NT2/D1 (cell line): ENCODE data around the gene GAL3ST3.
A peak's percentile ranks its signal among the peaks of the same experiment; 100 is the strongest.

Source experiments
- DNase-seq: peaks from one replicate; pipeline ENCODE4 v3.0.0-alpha.2; 2011; ENCODE audit warnings: low read depth, low spot score
- H3K27me3 ChIP-seq: 2 replicates; pipeline ENCODE4 v1.6.0; 2011; ENCODE audit warnings: mild to moderate bottlenecking; ENCODE audit not compliant: insufficient read length, insufficient read depth
- H3K36me3 ChIP-seq: 2 replicates; pipeline ENCODE4 v1.6.1; 2011; ENCODE audit warnings: mild to moderate bottlenecking, low read length, mixed read lengths; ENCODE audit not compliant: insufficient read depth, insufficient read length
- H3K4me1 ChIP-seq: 2 replicates; pipeline ENCODE4 v1.5.1; 2011; ENCODE audit not compliant: insufficient read depth, insufficient read length
- H3K4me3 ChIP-seq: 2 replicates; pipeline ENCODE4 v1.5.1; 2011; ENCODE audit warnings: low read depth; ENCODE audit not compliant: insufficient read length
- H3K9ac ChIP-seq: 2 replicates; pipeline ENCODE4 v1.6.0; 2011; ENCODE audit warnings: low read depth; ENCODE audit not compliant: insufficient read length
- H3K9me3 ChIP-seq: 2 replicates; pipeline ENCODE4 v1.5.1; 2011; ENCODE audit warnings: mild to moderate bottlenecking, low read length; ENCODE audit not compliant: insufficient read depth
- SUZ12 ChIP-seq: IDR thresholded peaks from 2 replicates; pipeline ENCODE4 v1.6.1; 2011; ENCODE audit not compliant: insufficient read length, insufficient read depth; ENCODE audit errors: extremely low read depth
- YY1 ChIP-seq: IDR thresholded peaks from 2 replicates; pipeline ENCODE4 v1.6.1; 2011; ENCODE audit not compliant: insufficient read length, insufficient read depth
- ZNF274 ChIP-seq: IDR thresholded peaks from 2 replicates; pipeline ENCODE4 v1.6.1; 2011; ENCODE audit warnings: mild to moderate bottlenecking, low read depth, low read length

Gene GAL3ST3

GRCh38 chr11:66056501-66056900, 7.5 kb upstream of the GAL3ST3 start:
- H3K9me3 ChIP-seq, result no peaks in the 10 kb centered on the region
- H3K4me1 ChIP-seq, result peaks cover 2% of the 10 kb centered on the region
- peaks cover 80% of the 10 kb centered on the region for H3K36me3 ChIP-seq
- DNase-seq, result no peak
- no peak overlapping the region for H3K9ac ChIP-seq
- no peaks in the 10 kb centered on the region for H3K27me3 ChIP-seq
- TF ChIP-seq ZNF274 (no peak), SUZ12 (no peak)
- H3K4me3 ChIP-seq, result no peak overlapping the region

DNA sequence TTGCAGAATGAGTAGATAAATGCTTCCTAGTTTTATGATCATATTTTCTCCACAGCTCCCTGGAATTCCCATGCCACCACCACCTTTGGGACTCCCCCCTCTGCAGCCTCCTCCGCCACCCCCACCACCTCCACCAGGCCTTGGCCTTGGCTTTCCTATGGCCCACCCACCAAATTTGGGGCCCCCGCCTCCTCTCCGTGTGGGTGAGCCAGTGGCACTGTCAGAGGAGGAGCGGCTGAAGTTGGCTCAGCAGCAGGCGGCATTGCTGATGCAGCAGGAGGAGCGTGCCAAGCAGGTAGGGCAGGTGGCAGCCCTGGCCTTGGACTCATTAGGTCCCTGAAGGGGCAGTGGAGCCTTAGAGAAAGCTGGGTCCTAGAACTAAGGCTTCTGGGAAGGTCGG, 6.1 kb upstream of the GAL3ST3 start:
- Histone ChIP-seq H3K9me3 (no peaks in the 10 kb centered on the region), H3K4me1 (peaks cover 7% of the 10 kb centered on the region), H3K4me3 (no peak overlapping the region), H3K27me3 (no peaks in the 10 kb centered on the region), H3K9ac (no peak overlapping the region), H3K36me3 (peaks cover 65% of the 10 kb centered on the region)
- TF ChIP-seq SUZ12 (no peak), ZNF274 (no peak), YY1 (no peak)
- DNase-seq, result no peak

DNA sequence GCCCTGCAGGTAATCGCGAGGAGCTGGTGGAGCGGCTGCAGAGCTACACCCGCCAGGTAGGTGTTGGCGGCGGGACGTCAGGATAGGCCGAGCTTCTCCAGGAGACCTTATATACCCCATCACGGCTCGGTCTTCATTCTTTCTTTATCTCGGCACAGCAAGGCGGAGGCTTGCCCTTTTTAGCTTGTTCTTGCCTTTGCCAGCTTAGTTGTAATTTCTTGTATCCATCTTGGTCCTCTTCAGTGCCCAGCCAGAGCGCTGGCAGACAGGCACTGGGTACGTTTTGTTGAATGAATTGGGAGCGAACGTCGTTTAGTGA, 3.7 kb upstream of the GAL3ST3 start:
- Histone ChIP-seq H3K4me1 (peaks cover 11% of the 10 kb centered on the region), H3K9ac (peak overlapping the region; percentile 95), H3K4me3 (peak overlapping the region; percentile 93), H3K27me3 (peaks cover 2% of the 10 kb centered on the region), H3K36me3 (peaks cover 43% of the 10 kb centered on the region), H3K9me3 (no peaks in the 10 kb centered on the region)
- TF ChIP-seq ZNF274 (no peak), YY1 (no peak), SUZ12 (no peak)
- DNase-seq, result no peak

DNA sequence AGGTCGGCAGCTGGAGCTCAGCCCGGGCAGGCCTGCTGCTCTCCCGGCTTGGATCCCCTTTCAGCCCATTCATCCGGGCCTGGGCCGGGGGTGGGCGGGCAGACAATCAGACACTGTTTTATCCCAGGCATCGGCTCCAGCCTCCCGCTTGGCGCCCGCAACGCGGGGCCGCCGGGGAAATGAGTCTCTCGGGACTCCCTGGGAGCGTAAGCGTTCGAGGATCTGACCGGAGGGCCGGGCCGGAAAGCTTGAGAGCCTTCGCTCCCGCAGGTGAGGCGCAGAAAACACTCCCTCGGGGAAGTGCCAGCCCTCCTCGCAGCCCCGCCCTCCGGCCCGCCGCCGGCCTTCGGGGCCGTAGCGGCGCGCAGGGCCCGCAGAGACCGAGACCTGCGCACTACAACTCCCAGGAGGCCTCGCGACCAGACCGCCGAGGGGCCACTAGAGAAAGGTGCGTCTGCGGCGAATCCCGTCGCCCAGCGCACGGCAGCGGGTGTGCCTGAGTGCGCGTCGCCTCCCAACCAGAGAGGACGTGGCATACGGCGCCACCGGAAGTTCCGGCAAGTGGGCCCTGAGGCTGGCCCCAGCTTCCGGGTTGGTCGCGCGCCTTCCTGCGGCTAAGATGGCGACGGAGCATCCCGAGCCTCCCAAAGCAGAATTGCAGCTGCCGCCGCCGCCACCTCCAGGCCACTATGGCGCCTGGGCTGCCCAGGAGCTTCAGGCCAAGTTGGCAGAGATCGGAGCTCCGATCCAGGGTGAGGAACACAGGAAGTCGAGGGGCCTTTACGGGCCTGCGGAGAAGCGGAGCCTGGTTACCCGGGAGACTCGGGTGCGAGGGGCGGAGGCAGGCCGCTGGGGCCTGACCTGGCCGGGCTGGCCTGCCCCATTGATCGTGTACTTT, 3.1 kb upstream of the GAL3ST3 start, which contains the start of gene SF3B2:
SF3B2 (plus strand) TSS at position 599 of the 898 bp plus-strand sequence; CDS start at position 620, 21 bp downstream.
- Histone ChIP-seq H3K4me3 (peak within 1 kb of the TSS; percentile 93), H3K9me3 (no peaks in the 10 kb centered on the region), H3K36me3 (peaks cover 37% of the 10 kb centered on the region), H3K4me1 (peaks cover 11% of the 10 kb centered on the region), H3K27me3 (peaks cover 2% of the 10 kb centered on the region), H3K9ac (peak within 1 kb of the TSS; percentile 95)
- DNase-seq, result peak; percentile 94
- TF ChIP-seq YY1 (peak; percentile 56), SUZ12 (no peak), ZNF274 (no peak)

- Histone ChIP-seq H3K36me3 (peaks cover 30% of the 10 kb centered on the region), H3K9me3 (no peaks in the 10 kb centered on the region), H3K4me1 (peaks cover 11% of the 10 kb centered on the region), H3K4me3 (peak overlapping the region; percentile 93), H3K9ac (peak overlapping the region; percentile 82), H3K27me3 (peaks cover 2% of the 10 kb centered on the region)
- no peak for TF ChIP-seq YY1
- no peak for TF ChIP-seq ZNF274
- TF ChIP-seq SUZ12, result no peak
- DNase-seq, result no peak
Measured at GRCh38 chr11:66051371-66051765, 2.4 kb upstream of the GAL3ST3 start.

GRCh38 chr11:66050581-66051231, 1.7 kb upstream of the GAL3ST3 start:
- peak overlapping the region; percentile 82 for H3K9ac ChIP-seq
- peaks cover 25% of the 10 kb centered on the region for H3K36me3 ChIP-seq
- no peaks in the 10 kb centered on the region for H3K9me3 ChIP-seq
- peaks cover 11% of the 10 kb centered on the region for H3K4me1 ChIP-seq
- H3K4me3 ChIP-seq, result peak overlapping the region; percentile 93
- DNase-seq, result no peak
- H3K27me3 ChIP-seq, result peaks cover 2% of the 10 kb centered on the region
- TF ChIP-seq YY1 (no peak), SUZ12 (no peak), ZNF274 (no peak)

GRCh38 chr11:66047541-66048365, 1.2 kb downstream of the GAL3ST3 start:
- TF ChIP-seq SUZ12 (no peak), ZNF274 (no peak), YY1 (no peak)
- DNase-seq, result no peak
- Histone ChIP-seq H3K9ac (no peak overlapping the region), H3K36me3 (peaks cover 3% of the 10 kb centered on the region), H3K27me3 (peaks cover 2% of the 10 kb centered on the region), H3K9me3 (no peaks in the 10 kb centered on the region), H3K4me3 (peak overlapping the region; percentile 27), H3K4me1 (peaks cover 9% of the 10 kb centered on the region)
